ENCODE measurements around the gene POLDIP2.

POLDIP2 gene

GRCh38 chr17:28327031-28327607, 30.2 kb downstream of the POLDIP2 start:
- in situ Hi-C loops (cut with HindIII; ENCODE audit: low pct_ligation_motif_present, low pct_unique_long_range_greater_than_20kb, low sequenced_read_pairs) = no loop called here
- DNase-seq = no peak

GRCh38 chr17:28326114-28326513, 31.2 kb downstream of the POLDIP2 start:
- in situ Hi-C loops (cut with HindIII; ENCODE audit: low pct_ligation_motif_present, low pct_unique_long_range_greater_than_20kb, low sequenced_read_pairs) = no loop called here
- no peak for DNase-seq

GRCh38 chr17:28325211-28325610, 32.1 kb downstream of the POLDIP2 start:
- in situ Hi-C loops (cut with HindIII; ENCODE audit: low pct_ligation_motif_present, low pct_unique_long_range_greater_than_20kb, low sequenced_read_pairs) = no loop called here
- DNase-seq = no peak

GRCh38 chr17:28324781-28325180, 32.5 kb downstream of the POLDIP2 start:
- in situ Hi-C loops (cut with HindIII; ENCODE audit: low pct_ligation_motif_present, low pct_unique_long_range_greater_than_20kb, low sequenced_read_pairs) = no loop called here
- DNase-seq = no peak

GRCh38 chr17:28324267-28324745, 33.0 kb downstream of the POLDIP2 start:
- in situ Hi-C loops (cut with HindIII; ENCODE audit: low pct_ligation_motif_present, low pct_unique_long_range_greater_than_20kb, low sequenced_read_pairs) = no loop called here
- DNase-seq = no peak

GRCh38 chr17:28320215-28321061, 36.9 kb downstream of the POLDIP2 start:
- in situ Hi-C loops (cut with HindIII; ENCODE audit: low pct_ligation_motif_present, low pct_unique_long_range_greater_than_20kb, low sequenced_read_pairs) = no loop called here
- DNase-seq = no peak

- in situ Hi-C loops (cut with HindIII; ENCODE audit: low pct_ligation_motif_present, low pct_unique_long_range_greater_than_20kb, low sequenced_read_pairs) = no loop called here
- DNase-seq = no peak
These were observed 37.8 kb downstream of the POLDIP2 start for GRCh38 chr17:28319598-28319935.

GRCh38 chr17:28318759-28319597, 38.3 kb downstream of the POLDIP2 start, which contains the start of gene TMEM97:
Gene TMEM97, plus strand, starts transcription at chr17:28319200. Its CDS starts 40 bp downstream, at chr17:28319240.
- peak; percentile 98 for DNase-seq
- in situ Hi-C loops (cut with HindIII; ENCODE audit: low pct_ligation_motif_present, low pct_unique_long_range_greater_than_20kb, low sequenced_read_pairs) = no loop called here

GRCh38 chr17:28317966-28318758, 39.2 kb downstream of the POLDIP2 start:
- DNase-seq = no peak
- in situ Hi-C loops (cut with HindIII; ENCODE audit: low pct_ligation_motif_present, low pct_unique_long_range_greater_than_20kb, low sequenced_read_pairs) = no loop called here

GRCh38 chr17:28317099-28317965, 40.0 kb downstream of the POLDIP2 start:
- no peak for DNase-seq
- in situ Hi-C loops (cut with HindIII; ENCODE audit: low pct_ligation_motif_present, low pct_unique_long_range_greater_than_20kb, low sequenced_read_pairs) = no loop called here

- no peak for DNase-seq
- in situ Hi-C loops (cut with HindIII; ENCODE audit: low pct_ligation_motif_present, low pct_unique_long_range_greater_than_20kb, low sequenced_read_pairs) = no loop called here
These were observed 41.3 kb downstream of the POLDIP2 start for GRCh38 chr17:28315846-28316705.

GRCh38 chr17:28313841-28314240, 43.5 kb downstream of the POLDIP2 start:
- no peak for DNase-seq
- in situ Hi-C loops (cut with HindIII; ENCODE audit: low pct_ligation_motif_present, low pct_unique_long_range_greater_than_20kb, low sequenced_read_pairs) = no loop called here

- in situ Hi-C loops (cut with HindIII; ENCODE audit: low pct_ligation_motif_present, low pct_unique_long_range_greater_than_20kb, low sequenced_read_pairs) = no loop called here
- DNase-seq = no peak
These were observed 50.3 kb downstream of the POLDIP2 start for GRCh38 chr17:28306954-28307401.

GRCh38 chr17:28298449-28298848, 58.9 kb downstream of the POLDIP2 start:
- DNase-seq = no peak
- in situ Hi-C loops (cut with HindIII; ENCODE audit: low pct_ligation_motif_present, low pct_unique_long_range_greater_than_20kb, low sequenced_read_pairs) = no loop called here

Data from ACHN (cell line).